BLaER1 (cell line): Measurements from ENCODE around the gene ZHX3.
"Not testable (repeated sequence)": the region's sequence is repeated elsewhere in the genome, so short reads cannot be mapped to it uniquely, and the experiment has no call there.

Experiments used
- H3K27ac ChIP-seq: shearing (Covaris generic); formaldehyde crosslinking; 2 replicates; pipeline ENCODE4 v1.8.1; 2022
- H3K27me3 ChIP-seq: shearing (Covaris generic); formaldehyde crosslinking; 2 replicates; pipeline ENCODE4 v1.8.1; 2022
- H3K36me3 ChIP-seq: shearing (Covaris generic); formaldehyde crosslinking; 2 replicates; pipeline ENCODE4 v1.8.1; 2022
- H3K4me1 ChIP-seq: shearing (Covaris generic); formaldehyde crosslinking; 2 replicates; pipeline ENCODE4 v1.8.1; 2022
- H3K4me2 ChIP-seq: shearing (Covaris generic); formaldehyde crosslinking; 2 replicates; pipeline ENCODE4 v1.8.1; 2022
- H3K4me3 ChIP-seq: shearing (Covaris generic); formaldehyde crosslinking; 2 replicates; pipeline ENCODE4 v1.8.1; 2022
- H3K9ac ChIP-seq: shearing (Covaris generic); formaldehyde crosslinking; 2 replicates; pipeline ENCODE4 v1.8.1; 2022
- H3K9me3 ChIP-seq: shearing (Covaris generic); formaldehyde crosslinking; 2 replicates; pipeline ENCODE4 v1.8.1; 2022
- H4K20me1 ChIP-seq: shearing (Covaris generic); formaldehyde crosslinking; 2 replicates; pipeline ENCODE4 v1.8.1; 2022
- Cebpa-rat ChIP-seq: shearing (Covaris generic); IDR thresholded peaks from 2 replicates; pipeline ENCODE4 v1.8.1; 2022

The ZHX3 gene

DNA sequence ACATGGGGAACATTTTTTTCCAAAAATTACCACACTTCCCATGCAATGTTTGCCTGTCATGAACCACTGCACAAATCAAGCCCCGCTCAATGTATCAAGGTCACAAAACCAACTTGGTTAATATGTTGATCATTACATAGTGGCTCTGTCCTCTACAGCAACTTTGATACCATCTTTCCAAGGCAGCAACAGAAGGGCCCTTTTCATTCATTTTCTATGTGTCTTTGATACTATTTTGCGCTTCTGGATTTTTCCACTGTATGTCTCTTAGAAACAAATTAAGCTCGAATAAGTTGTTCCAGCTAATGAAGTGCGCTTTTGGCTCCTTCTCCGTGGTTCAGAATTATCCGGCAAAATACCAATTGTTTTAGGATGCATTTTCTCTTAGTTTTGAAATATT, 1.5 kb downstream of the ZHX3 start:
- Histone ChIP-seq H3K27ac (no peak overlapping the region), H3K4me1 (peaks cover 28% of the 10 kb centered on the region), H3K4me3 (peak overlapping the region; percentile 95; the same call in 1 of the 2 replicates), H3K36me3 (peaks cover 11% of the 10 kb centered on the region; the same call in 1 of the 2 replicates), H4K20me1 (no peaks in the 10 kb centered on the region), H3K9ac (peak overlapping the region; percentile 95; the same call in 1 of the 2 replicates), H3K4me2 (peak overlapping the region; percentile 98), H3K9me3 (peaks cover 8% of the 10 kb centered on the region), H3K27me3 (no peaks in the 10 kb centered on the region)
- no peak for TF ChIP-seq Cebpa-rat

DNA sequence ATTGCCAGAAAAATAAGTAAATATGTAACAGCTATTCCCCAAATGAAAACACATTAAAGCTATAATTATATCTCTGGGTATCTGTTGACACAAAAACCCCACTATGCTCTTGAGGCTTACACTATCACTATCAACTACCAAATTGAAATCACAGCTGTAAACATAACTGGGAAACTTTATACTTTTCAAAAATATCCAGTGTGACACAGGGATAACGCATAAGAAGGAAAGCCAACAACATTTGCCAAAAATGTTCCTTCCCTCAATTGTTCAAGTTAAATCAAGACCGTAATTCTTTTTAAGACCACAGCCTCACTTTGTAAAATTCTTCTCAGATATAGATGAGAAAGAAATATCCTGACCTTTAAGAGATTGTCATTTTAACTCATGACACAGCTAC, 3.1 kb downstream of the ZHX3 start:
- Histone ChIP-seq H3K27me3 (no peaks in the 10 kb centered on the region), H3K4me3 (no peak overlapping the region), H3K9ac (no peak overlapping the region), H3K9me3 (peaks cover 8% of the 10 kb centered on the region), H3K36me3 (peaks cover 11% of the 10 kb centered on the region; the same call in 1 of the 2 replicates), H3K4me2 (no peak overlapping the region), H3K4me1 (peaks cover 23% of the 10 kb centered on the region), H4K20me1 (no peaks in the 10 kb centered on the region), H3K27ac (no peak overlapping the region)
- no peak for TF ChIP-seq Cebpa-rat

DNA sequence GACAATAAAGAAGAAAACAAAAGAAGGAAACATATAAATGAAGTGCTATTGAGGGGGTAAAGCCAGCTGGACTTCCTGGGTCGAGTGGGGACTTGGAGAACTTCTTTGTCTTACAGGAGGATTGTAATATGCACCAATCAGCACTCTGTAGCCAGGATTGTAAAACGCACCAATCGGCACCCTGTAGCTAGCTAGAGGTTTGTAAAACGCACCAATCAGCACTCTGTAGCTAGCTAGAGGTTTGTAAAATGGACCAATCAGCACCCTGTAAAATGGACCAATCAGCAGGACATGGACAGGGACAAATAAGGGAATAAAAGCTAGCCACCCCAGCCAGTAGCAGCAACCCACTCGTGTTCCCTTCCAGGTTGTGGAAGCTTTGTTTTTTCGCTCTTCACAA, 5.5 kb downstream of the ZHX3 start:
- not testable (repeated sequence) for H3K27ac ChIP-seq, H3K4me2 ChIP-seq, H3K4me3 ChIP-seq, H3K27me3 ChIP-seq, H3K9ac ChIP-seq, H3K9me3 ChIP-seq, H4K20me1 ChIP-seq
- Histone ChIP-seq H3K36me3 (peaks cover 11% of the 10 kb centered on the region; the same call in 1 of the 2 replicates), H3K4me1 (peaks cover 17% of the 10 kb centered on the region)

DNA sequence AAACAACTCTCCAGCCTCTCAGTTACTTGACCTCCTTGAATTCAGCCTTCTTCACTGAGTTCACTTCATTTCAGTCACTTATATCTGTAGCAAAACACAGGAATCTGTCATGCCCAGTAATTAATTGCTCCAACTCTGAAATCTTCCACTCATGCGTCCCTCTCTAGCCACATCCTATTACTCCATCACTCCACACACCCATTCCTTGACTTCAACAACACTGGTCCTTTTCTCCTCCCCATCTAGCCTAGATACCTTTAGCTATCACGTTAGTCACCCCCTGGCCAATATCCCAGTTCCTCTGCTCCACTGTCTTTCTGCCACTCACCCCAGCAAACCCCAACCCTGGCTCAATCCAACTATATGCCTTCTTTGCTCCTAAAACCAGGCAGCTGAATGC, 7.7 kb downstream of the ZHX3 start:
- Histone ChIP-seq H3K4me2 (no peak overlapping the region), H3K9ac (no peak overlapping the region), H3K9me3 (peaks cover 13% of the 10 kb centered on the region), H3K4me3 (no peak overlapping the region), H3K4me1 (peaks cover 12% of the 10 kb centered on the region), H4K20me1 (no peaks in the 10 kb centered on the region), H3K27ac (no peak overlapping the region), H3K27me3 (no peaks in the 10 kb centered on the region), H3K36me3 (peaks cover 11% of the 10 kb centered on the region; the same call in 1 of the 2 replicates)
- no peak for TF ChIP-seq Cebpa-rat

DNA sequence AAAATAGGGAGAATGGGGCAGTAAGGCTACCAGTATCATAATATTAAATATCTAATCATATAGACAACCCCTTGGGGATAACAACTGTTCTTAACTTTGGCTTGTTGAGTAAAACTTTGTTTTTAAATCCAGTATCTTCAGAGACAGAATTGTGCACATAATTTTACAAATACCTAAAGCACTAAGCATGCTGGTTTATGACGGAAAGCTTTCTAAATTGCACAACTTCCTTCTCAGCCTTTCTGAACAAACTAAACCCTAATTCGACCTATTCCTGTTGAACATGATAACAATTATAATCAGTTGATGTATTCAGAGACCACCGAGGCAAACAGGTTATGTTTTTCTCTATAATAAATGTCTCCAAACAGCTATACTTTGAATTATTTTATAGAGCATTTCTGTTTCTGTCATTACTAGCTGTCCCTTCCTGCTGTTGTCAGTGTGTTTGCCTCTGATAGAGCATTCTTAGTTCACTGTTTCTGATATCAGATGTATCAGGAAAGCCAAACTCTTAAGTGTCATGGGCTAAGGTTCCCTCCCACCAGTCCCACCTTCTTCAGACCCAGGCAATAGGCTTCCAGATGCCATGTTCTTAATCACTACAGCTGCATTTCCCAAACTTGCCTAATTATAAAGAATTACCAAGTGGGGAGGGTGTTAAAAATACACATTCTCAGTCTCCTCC, 8.7 kb downstream of the ZHX3 start:
- Histone ChIP-seq H3K4me2 (no peak overlapping the region), H4K20me1 (no peaks in the 10 kb centered on the region), H3K27ac (no peak overlapping the region), H3K4me3 (no peak overlapping the region), H3K27me3 (no peaks in the 10 kb centered on the region), H3K36me3 (peaks cover 11% of the 10 kb centered on the region; the same call in 1 of the 2 replicates), H3K4me1 (peaks cover 18% of the 10 kb centered on the region), H3K9me3 (peaks cover 13% of the 10 kb centered on the region), H3K9ac (no peak overlapping the region)
- no peak for TF ChIP-seq Cebpa-rat

DNA sequence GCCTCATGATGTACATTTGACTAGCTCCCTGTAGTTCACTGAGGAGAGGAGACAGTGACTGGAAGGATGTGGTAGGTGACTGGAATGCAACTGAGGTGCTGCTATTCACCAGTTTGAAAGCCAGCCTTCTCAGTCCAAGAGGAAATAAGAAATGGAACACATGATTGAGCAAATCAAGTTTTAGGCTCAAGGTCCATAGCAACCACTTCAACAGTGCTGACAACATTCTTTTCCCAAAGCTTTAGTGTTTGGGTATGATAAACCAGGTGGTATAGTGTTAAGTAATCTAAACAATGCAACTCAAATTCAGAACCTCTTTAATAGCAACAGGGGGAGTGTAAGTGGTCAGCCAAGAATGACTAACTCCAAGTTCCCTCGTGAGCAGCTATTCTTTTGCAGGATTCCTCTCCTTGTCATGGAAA, 9.2 kb downstream of the ZHX3 start:
- no peak for TF ChIP-seq Cebpa-rat
- Histone ChIP-seq H3K9me3 (peaks cover 13% of the 10 kb centered on the region), H3K4me1 (peaks cover 20% of the 10 kb centered on the region), H3K9ac (no peak overlapping the region), H3K27ac (no peak overlapping the region), H3K36me3 (peaks cover 11% of the 10 kb centered on the region; the same call in 1 of the 2 replicates), H3K4me2 (no peak overlapping the region), H3K4me3 (no peak overlapping the region), H4K20me1 (no peaks in the 10 kb centered on the region), H3K27me3 (no peaks in the 10 kb centered on the region)

DNA sequence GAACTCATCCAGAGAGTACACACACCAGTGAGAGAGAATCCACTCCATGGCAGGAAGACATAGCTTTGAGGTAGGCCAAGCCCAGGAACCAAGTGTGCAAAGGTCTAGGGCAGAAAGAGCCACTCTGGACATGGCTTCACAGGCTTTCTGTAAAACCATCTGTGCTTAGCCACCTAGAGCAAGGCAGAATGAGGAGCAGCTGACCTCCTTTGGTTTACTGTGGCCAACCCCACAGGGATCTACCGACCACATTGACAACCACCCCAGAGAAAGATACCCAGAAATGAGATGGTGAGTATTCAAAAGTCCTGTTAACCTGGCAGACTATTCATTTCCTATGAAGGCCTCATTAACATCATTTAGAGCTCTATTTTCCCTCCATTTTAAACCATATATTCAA, 10.5 kb downstream of the ZHX3 start:
- Histone ChIP-seq H3K4me3 (no peak overlapping the region), H3K9ac (no peak overlapping the region), H3K4me2 (peak overlapping the region; percentile 38), H3K4me1 (peaks cover 20% of the 10 kb centered on the region), H3K36me3 (peaks cover 2% of the 10 kb centered on the region; the same call in 1 of the 2 replicates), H4K20me1 (no peaks in the 10 kb centered on the region), H3K9me3 (peaks cover 7% of the 10 kb centered on the region), H3K27ac (no peak overlapping the region), H3K27me3 (no peaks in the 10 kb centered on the region)
- no peak for TF ChIP-seq Cebpa-rat

DNA sequence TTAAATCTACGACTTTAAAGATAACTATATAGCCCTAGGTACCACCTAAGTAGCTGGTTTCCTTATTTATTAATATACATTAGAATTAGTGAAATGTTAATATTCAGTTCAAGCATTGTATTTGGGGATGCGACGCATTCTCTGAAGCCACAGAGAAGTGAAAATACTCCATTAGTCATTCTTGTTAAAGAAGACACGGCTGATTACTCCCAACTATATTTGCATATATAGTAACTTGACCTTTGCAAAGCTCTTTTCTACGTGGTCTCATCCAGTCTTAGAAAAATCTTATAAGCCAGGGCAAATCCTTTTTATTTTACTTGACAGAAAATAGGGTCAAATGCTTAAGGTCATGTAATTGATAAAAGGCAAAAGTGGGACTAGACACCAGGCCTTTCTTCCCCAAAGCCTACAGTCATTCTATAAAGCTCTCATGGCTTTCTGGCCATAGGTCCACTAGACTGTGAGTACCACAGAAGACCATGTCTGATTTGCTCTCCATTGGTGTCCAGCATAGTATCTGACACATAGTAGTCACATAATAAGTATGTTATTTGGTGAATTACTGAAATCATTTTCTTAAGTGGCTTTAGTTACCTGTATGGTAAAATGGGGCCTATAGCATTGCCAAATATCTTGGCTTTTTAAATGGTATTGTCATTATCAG, 11.3 kb downstream of the ZHX3 start:
- Histone ChIP-seq H3K27ac (no peak overlapping the region), H3K36me3 (no peaks in the 10 kb centered on the region), H4K20me1 (no peaks in the 10 kb centered on the region), H3K9ac (no peak overlapping the region), H3K4me1 (peaks cover 20% of the 10 kb centered on the region), H3K9me3 (peaks cover 4% of the 10 kb centered on the region; the same call in 1 of the 2 replicates), H3K4me2 (peak overlapping the region; percentile 38), H3K27me3 (no peaks in the 10 kb centered on the region), H3K4me3 (no peak overlapping the region)
- TF ChIP-seq Cebpa-rat: no peak

DNA sequence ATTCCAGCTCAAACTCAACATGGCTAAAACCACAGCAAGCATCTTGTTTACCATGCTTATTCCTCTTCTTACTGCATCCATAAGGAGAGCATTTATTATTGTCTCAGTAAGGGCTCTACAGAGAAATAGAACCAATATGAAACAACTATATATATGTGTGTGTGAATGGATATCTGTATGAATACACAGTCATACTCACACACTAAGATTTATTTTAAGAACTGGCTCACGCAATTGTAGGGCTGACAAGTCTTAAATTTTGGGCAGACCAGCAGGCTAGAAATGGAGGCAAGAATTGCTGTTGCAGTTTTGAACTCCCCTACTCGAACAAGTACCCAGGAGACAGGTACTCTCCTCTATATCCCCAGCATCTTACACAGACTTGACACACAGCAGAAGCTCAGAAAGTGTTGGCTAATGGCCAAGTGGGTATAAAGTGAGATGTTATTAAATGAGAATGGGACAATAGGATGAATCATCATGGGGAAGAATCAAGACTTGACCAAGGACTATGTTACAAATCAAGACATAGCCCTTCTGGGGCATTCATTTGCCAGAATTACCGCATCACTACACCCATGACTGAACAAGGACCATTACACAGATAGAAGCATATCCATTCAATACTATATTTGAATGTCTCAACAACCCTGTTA, 13.0 kb downstream of the ZHX3 start:
- H3K9me3 ChIP-seq: peaks cover 4% of the 10 kb centered on the region; the same call in 1 of the 2 replicates
- no peaks in the 10 kb centered on the region for H4K20me1 ChIP-seq
- no peaks in the 10 kb centered on the region for H3K27me3 ChIP-seq
- H3K4me3 ChIP-seq: no peak overlapping the region
- no peak overlapping the region for H3K27ac ChIP-seq
- peak overlapping the region; percentile 20; the same call in 1 of the 2 replicates for H3K4me2 ChIP-seq
- no peaks in the 10 kb centered on the region for H3K36me3 ChIP-seq
- TF ChIP-seq Cebpa-rat: no peak
- no peak overlapping the region for H3K9ac ChIP-seq
- H3K4me1 ChIP-seq: peaks cover 20% of the 10 kb centered on the region

DNA sequence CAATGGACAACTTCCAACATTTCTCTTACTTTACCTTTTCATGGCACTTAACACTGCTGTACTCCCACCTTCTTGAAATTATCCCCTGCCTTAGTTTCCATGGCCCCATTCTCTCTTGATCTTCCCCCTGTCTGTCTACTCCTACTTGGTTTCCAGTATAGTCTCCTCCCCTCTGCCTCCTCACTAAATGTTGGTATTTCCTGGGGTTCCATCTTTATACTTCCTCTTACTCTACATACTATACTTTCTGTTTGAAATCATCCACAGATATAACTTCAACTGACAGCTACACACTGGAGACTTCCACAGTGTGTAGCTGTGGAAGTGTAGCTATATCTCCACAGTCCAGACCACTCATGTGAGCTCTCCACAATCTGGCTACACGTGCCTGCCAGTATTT, 13.5 kb downstream of the ZHX3 start:
- Histone ChIP-seq H3K4me2 (peak overlapping the region; percentile 20; the same call in 1 of the 2 replicates), H3K27ac (no peak overlapping the region), H4K20me1 (no peaks in the 10 kb centered on the region), H3K9ac (no peak overlapping the region), H3K9me3 (peaks cover 4% of the 10 kb centered on the region; the same call in 1 of the 2 replicates), H3K4me3 (no peak overlapping the region), H3K36me3 (no peaks in the 10 kb centered on the region), H3K4me1 (peaks cover 20% of the 10 kb centered on the region), H3K27me3 (no peaks in the 10 kb centered on the region)
- no peak for TF ChIP-seq Cebpa-rat
